AG08396 (cell line): ENCODE results near the gene ATP6V1F.

ENCODE experiments used
- DNase-seq: peaks from one replicate; pipeline ENCODE4 v3.0.0; 2012; ENCODE audit warnings: low spot score, mixed read lengths

Gene ATP6V1F

GRCh38 chr7:128835790-128836641, 26.6 kb upstream of the ATP6V1F start:
- peak; percentile 73 for DNase-seq

DNA sequence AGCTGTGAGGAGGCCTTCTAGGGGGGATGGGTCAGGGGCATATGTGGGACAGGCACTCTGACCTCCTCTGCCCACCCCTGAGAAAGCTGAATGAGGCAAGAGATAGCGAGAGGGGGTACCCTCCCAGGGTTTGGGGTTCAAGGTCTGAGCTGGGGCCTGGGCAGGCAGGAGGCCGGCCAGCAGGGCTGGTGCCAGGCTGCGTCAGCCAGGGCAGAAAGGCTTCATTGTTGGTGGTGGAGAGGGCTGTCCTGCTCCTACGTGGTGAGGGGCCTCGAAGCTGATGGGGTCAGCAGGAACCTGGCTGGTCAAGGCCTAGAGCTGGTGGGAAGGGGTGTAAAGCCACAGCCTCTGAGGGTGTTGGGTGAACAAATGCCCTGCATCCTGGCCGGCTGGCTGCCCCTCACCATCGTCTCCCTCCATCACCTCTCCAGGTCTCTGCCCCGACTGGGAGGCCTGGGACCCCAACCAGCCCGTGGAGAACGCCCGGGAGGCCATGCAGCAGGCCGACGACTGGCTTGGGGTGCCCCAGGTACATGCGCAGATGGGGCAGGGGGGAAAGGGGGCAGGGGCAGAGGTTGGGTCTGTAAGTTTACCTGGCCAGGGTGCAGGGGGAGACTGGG, 25.8 kb upstream of the ATP6V1F start:
- no peak for DNase-seq

GRCh38 chr7:128837521-128837921, 25.1 kb upstream of the ATP6V1F start:
- DNase-seq = no peak

DNA sequence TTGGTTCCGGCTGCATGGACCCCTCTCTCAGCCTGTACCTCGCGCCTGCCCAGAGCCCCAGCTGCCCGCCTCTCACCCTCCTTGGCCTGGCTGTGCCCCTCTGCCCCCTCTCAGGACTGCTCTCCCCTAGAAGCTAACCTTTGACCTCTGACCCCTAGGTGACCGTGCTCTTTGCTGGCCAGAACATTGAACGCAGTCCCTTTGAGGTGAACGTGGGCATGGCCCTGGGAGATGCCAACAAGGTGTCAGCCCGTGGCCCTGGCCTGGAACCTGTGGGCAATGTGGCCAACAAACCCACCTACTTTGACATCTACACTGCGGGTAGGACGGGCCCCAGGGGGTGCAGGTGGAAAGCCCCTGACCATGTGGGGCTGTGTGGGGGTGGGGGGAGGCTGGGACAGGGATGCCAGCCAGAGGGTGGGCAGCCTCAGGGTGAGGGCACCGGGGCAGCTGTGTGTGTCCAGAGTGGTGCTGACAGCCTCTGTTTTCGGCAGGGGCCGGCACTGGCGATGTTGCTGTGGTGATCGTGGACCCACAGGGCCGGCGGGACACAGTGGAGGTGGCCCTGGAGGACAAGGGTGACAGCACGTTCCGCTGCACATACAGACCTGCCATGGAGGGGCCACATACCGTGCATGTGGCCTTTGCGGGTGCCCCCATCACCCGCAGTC, 24.4 kb upstream of the ATP6V1F start:
- no peak for DNase-seq

- no peak for DNase-seq
These were observed 23.5 kb upstream of the ATP6V1F start for GRCh38 chr7:128838981-128839731.

DNA sequence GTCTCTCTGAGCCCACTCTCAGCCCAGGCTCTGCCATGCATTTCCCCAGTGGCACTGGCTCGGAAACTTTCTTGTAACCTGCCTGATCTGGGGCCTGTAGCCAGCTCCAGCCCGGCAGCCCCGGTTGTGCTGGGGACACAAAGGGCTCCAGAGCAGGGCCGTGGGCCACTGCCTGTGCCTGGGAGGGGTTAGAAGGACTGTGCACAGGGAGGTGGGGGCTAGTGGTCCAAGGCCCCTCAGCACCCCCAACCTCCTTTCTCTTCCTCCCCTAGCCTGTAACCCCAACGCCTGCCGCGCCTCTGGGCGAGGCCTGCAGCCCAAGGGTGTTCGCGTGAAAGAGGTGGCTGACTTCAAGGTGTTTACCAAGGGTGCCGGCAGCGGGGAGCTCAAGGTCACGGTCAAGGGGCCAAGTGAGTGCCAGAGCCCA, 22.9 kb upstream of the ATP6V1F start:
- no peak for DNase-seq

DNA sequence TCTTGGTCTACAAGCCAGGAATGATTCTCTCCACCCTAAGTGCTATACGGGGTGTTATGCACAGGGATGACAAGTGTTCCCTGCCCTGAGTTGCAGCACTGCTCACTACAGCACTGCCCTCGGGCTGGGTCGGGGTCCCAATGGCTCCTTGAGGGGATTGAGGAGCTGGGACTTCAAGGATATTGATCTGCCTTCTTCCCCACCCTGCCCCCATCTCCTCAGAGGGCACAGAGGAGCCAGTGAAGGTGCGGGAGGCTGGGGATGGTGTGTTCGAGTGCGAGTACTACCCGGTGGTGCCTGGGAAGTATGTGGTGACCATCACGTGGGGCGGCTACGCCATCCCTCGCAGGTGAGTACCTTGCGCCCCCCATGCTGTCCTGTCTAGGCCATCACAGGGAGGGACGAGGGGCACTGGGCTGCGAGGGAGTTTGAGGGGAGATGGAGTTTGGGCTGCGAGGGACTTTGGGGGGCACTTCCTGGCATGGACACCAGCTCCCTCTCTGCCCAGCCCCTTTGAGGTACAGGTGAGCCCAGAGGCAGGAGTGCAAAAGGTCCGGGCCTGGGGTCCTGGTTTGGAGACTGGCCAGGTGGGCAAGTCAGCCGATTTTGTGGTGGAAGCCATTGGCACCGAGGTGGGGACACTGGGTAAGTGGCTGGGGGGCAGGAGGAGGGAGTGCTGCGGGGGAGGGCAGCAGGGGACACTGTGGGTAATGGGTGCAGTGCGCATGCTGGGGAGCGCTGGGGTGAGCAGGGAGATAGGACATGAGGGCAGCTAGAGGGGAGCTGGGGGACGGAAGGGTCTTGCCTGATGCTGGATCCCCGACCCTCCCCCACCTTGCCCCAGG, 22.1 kb upstream of the ATP6V1F start:
- DNase-seq = no peak

GRCh38 chr7:128841171-128841690, 21.4 kb upstream of the ATP6V1F start:
- no peak for DNase-seq

DNA sequence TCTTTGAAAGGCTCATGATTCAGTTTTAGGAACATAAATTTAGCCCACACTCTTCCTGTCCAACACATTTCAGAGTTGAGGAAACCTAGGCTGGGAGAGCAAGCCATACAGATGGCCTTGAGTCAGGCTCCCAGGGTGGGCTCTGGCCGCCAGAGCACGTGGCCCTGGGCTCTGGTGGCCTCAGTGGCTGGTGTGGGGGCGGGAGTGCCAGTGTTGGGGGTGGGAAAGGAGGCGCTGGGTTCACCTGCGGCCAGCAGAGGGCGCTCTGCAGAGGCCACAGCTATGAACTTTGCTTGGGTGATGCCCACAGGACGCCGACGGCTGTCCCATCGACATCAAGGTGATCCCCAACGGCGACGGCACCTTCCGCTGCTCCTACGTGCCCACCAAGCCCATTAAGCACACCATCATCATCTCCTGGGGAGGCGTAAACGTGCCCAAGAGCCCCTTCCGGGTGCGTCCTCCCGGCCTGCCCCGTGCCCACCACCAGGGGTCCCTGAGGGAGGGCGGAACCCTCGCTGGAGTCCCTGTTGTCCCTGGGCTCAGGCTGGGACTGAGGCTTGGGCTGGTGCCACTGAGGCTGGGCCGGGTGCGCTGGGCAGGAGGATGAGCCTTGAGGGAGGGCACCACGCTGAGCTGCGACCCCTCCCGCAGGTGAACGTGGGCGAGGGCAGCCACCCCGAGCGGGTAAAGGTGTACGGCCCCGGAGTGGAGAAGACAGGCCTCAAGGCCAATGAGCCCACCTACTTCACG, 20.6 kb upstream of the ATP6V1F start:
- DNase-seq = peak; percentile 79

DNA sequence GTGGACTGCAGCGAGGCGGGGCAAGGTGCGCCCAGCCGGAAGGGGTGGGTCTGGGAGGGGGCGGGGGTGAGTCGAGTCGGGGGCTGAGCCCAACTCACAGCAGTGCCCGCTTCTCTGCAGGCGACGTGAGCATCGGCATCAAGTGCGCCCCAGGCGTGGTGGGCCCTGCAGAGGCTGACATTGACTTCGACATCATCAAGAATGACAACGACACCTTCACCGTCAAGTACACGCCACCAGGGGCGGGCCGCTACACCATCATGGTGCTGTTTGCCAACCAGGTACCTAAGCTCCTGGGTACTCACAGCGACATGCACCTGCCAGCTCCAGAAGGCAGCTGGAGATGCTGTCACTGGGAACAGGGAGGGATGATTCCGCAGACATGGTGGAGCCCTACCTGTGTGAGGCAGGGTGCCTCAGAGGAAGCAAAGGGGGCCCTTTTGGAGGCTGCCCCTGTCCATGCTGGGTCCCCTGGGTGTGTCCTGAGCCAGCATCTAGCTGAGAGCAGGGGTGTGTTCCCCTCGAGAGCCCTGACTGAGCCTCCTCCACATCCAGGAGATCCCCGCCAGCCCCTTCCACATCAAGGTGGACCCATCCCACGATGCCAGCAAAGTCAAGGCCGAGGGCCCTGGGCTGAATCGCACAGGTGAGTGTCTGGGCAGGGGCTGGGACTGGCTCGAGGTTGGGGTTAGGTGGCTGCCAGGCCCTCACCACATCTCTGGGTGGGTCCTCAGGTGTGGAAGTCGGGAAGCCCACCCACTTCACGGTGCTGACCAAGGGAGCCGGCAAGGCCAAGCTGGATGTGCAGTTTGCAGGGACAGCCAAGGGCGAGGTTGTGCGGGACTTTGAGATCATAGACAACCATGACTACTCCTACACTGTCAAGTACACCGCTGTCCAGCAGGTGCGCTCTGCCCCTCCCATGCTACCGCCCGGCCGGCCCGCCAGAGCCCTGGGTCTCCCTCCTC, 19.7 kb upstream of the ATP6V1F start:
- DNase-seq = no peak

GRCh38 chr7:128843938-128844621, 18.6 kb upstream of the ATP6V1F start:
- DNase-seq = no peak

GRCh38 chr7:128844777-128845311, 17.8 kb upstream of the ATP6V1F start:
- DNase-seq = no peak

DNA sequence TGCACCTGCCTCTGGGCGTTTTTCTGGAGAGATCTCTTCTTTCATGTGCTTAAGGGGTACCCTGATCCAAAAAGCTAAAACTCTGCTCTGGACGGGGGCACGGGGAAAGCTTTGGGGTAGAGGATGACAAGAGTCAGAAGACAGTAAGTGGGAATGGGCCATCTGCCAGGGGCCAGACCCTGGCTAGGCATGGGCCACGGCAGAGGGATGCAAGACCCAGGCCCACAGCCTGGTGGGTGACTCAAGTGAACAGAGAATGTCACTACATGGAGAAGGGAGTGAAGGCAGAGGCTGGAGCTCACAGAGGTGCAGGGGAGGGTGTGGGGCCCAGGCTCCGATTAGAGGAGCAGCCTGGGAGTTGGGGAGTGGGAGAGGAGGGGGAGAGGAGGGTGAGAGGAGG, 17.2 kb upstream of the ATP6V1F start:
- DNase-seq = no peak

GRCh38 chr7:128845987-128846386, 16.7 kb upstream of the ATP6V1F start:
- no peak for DNase-seq

DNA sequence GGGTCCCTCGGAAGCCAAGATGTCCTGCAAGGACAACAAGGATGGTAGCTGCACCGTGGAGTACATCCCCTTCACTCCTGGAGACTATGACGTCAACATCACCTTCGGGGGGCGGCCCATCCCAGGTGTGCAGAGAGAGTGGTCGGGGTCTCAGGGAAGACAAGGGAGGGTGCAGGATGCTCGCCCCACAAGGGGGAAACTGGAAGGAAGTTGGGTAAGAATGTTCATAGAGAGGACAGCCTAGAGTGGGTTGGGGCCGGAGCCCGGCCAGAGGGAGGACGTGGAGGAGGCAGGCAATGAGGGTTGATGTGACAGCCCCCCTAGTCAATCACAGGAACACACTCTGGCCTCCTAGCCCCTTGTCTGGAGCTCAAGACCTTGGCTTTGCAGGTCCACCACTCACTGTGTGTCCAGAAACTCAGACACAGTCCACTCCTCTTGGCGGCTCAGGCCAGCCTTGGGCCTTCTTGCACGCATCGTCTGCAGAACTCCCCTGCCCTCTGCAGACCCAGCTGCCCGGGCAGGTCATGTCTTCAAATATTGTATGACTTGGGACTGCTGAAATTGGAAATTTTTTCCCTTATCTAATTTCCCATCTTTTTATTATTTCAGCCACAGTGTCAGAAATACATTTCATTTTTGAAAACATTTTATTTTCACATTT, 15.7 kb upstream of the ATP6V1F start:
- no peak for DNase-seq

- no peak for DNase-seq
These were observed 14.9 kb upstream of the ATP6V1F start for GRCh38 chr7:128847721-128848211.
